Measurements from ENCODE around the gene TMPRSS3. TPM values are rescaled to one million over a fixed set of nuclear protein-coding genes. Genes with fewer than 3 reads are reported as not detected.

Gene TMPRSS3
- total and polyA plus RNA-seq, 2 of the 13 experiments (the other 11 are each of a cell fraction or from before 2014, with no cell fraction given) = 2.8 to 16.9 TPM

DNA sequence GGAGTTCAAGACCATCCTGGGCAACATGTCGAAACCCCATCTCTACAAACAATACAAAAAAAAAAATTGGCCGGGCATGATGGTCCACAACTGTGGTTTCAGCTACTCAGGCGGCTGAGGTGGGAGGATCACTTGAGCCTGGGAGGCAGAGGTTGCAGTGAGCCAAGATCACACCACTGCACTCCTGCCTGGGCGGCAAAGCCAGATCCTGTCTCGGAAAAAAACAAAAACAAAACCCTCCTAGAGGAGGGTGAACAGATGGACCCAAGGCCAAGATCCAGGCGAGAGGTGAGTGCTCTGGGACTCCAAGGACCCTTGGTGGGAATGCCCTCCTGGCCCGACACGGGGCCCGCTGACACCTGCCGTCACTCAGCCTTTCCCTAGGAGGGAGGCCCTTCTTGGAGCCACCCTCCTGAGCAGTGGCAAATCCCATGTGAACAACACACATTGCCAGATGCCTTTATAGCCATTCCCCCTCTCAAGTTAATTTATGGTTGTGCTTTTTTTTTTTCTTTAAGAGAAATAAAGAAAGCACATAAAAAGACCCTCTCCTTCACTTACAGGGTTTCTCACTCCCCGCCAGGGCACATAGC lies 45.4 kb downstream of the TMPRSS3 start (continued):
- TF ChIP-seq, protein P1, sequence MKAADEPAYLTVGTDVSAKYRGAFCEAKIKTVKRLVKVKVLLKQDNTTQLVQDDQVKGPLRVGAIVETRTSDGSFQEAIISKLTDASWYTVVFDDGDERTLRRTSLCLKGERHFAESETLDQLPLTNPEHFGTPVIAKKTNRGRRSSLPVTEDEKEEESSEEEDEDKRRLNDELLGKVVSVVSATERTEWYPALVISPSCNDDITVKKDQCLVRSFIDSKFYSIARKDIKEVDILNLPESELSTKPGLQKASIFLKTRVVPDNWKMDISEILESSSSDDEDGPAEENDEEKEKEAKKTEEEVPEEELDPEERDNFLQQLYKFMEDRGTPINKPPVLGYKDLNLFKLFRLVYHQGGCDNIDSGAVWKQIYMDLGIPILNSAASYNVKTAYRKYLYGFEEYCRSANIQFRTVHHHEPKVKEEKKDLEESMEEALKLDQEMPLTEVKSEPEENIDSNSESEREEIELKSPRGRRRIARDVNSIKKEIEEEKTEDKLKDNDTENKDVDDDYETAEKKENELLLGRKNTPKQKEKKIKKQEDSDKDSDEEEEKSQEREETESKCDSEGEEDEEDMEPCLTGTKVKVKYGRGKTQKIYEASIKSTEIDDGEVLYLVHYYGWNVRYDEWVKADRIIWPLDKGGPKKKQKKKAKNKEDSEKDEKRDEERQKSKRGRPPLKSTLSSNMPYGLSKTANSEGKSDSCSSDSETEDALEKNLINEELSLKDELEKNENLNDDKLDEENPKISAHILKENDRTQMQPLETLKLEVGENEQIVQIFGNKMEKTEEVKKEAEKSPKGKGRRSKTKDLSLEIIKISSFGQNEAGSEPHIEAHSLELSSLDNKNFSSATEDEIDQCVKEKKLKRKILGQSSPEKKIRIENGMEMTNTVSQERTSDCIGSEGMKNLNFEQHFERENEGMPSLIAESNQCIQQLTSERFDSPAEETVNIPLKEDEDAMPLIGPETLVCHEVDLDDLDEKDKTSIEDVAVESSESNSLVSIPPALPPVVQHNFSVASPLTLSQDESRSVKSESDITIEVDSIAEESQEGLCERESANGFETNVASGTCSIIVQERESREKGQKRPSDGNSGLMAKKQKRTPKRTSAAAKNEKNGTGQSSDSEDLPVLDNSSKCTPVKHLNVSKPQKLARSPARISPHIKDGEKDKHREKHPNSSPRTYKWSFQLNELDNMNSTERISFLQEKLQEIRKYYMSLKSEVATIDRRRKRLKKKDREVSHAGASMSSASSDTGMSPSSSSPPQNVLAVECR (CRISPR knock-in tag; IDR thresholded peaks at IDR 0.05; ENCODE audit: borderline replicate concordance) = no peak
- TF ChIP-seq HCFC1 (IDR thresholded peaks at IDR 0.05; ENCODE audit: low read depth, low read length) = no peak
- no peak for TF ChIP-seq KDM3A (CRISPR knock-in tag; IDR thresholded peaks at IDR 0.05; ENCODE audit: low read depth)
- TF ChIP-seq, protein P2, sequence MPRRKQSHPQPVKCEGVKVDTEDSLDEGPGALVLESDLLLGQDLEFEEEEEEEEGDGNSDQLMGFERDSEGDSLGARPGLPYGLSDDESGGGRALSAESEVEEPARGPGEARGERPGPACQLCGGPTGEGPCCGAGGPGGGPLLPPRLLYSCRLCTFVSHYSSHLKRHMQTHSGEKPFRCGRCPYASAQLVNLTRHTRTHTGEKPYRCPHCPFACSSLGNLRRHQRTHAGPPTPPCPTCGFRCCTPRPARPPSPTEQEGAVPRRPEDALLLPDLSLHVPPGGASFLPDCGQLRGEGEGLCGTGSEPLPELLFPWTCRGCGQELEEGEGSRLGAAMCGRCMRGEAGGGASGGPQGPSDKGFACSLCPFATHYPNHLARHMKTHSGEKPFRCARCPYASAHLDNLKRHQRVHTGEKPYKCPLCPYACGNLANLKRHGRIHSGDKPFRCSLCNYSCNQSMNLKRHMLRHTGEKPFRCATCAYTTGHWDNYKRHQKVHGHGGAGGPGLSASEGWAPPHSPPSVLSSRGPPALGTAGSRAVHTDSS (CRISPR knock-in tag; conservative IDR thresholded peaks at IDR 0.05) = no peak
- TF ChIP-seq TCF7 (IDR thresholded peaks at IDR 0.05; ENCODE audit: low read depth) = no peak
- TF ChIP-seq ZNF678 (CRISPR knock-in tag; IDR thresholded peaks at IDR 0.05) = no peak
- TF ChIP-seq ELF3 (CRISPR knock-in tag; IDR thresholded peaks at IDR 0.05) = no peak
- TF ChIP-seq, protein P3, sequence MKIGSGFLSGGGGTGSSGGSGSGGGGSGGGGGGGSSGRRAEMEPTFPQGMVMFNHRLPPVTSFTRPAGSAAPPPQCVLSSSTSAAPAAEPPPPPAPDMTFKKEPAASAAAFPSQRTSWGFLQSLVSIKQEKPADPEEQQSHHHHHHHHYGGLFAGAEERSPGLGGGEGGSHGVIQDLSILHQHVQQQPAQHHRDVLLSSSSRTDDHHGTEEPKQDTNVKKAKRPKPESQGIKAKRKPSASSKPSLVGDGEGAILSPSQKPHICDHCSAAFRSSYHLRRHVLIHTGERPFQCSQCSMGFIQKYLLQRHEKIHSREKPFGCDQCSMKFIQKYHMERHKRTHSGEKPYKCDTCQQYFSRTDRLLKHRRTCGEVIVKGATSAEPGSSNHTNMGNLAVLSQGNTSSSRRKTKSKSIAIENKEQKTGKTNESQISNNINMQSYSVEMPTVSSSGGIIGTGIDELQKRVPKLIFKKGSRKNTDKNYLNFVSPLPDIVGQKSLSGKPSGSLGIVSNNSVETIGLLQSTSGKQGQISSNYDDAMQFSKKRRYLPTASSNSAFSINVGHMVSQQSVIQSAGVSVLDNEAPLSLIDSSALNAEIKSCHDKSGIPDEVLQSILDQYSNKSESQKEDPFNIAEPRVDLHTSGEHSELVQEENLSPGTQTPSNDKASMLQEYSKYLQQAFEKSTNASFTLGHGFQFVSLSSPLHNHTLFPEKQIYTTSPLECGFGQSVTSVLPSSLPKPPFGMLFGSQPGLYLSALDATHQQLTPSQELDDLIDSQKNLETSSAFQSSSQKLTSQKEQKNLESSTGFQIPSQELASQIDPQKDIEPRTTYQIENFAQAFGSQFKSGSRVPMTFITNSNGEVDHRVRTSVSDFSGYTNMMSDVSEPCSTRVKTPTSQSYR (CRISPR knock-in tag; IDR thresholded peaks at IDR 0.05; ENCODE audit: borderline replicate concordance) = no peak
- no peak for TF ChIP-seq ZMYM4 (CRISPR knock-in tag; IDR thresholded peaks at IDR 0.05)
- no peak for TF ChIP-seq GATAD1 (CRISPR knock-in tag; IDR thresholded peaks at IDR 0.05)

Data from HepG2 (cell line).